ENCODE data around the gene CD164L2.

Gene CD164L2

DNA sequence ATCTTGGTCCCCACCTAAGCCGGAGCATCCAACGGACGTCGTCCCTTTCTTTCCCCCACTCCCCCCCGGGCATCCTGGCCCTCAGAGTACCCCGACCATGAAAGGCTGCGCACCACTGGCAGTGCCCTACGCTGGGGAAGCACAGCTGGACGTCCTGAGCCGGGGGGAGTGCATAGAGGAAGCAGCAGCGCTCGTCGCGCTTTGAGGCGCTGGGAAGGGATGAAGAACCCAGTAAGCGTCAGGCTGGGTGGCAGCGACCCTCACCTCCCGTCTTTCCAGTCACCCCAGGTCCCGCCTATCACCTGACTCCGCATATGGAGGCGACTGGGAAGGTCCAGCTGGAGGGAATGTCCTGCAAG lies 22.1 kb downstream of the CD164L2 start:
- no peak for DNase-seq

DNA sequence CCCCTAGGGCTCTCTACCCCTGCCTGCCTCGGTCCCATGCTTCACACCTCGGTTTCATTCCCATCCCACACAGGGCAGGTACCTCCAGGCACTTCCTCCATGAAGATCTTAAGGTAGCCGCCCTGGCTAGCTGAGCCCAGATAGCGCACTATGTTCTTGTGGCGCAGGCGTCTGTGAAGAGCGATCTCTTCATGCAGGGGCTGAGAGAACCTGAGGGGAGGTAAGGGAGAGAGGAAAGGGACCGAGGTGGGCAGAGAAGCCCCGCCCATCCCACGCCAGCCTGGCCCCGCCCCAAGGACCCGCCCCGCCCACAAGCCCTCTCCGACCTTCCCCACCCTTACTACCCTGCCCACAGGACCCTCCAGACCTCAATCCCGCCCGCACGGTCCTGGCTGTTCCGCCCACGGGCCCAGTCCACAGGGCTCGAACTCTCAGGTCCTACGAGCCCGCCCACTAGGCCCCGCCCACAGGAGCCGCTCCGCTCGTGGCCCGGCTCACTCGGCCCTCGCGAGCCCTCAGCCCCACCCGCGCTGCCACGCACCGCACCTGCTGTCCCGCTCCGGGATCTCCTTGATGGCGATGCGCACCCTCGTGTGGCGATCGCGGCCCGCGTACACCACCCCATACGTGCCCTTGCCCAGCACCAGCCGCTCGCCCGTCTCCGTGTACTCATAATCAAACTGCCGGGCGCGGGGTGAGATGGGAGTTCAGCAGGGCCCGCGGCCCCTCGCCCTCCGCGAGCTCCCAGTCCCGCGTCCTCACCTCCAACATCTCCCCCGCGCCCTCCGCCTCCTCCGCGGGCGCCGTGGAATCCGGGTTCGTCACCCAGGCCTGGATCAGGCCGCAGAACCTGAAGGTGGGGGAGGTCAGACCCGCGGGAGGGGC lies 22.7 kb downstream of the CD164L2 start:
- peak; percentile 51 for DNase-seq

DNA sequence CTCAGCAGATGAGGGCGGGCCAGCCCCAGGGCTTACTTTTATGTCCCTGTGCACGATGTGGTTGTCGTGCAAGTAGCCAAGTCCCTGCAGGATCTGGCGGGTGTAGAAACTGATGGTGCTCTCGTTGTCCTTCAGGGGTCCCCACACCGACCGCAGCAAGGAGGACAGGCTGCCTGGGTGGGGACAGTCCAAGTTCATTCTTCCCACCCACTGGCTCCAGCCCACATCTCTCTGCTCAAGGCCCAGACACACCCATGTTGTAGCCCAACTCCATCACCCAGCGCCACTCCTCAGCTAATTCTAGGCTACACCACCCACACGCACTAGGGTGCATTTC lies 23.3 kb downstream of the CD164L2 start:
- DNase-seq, result no peak

DNA sequence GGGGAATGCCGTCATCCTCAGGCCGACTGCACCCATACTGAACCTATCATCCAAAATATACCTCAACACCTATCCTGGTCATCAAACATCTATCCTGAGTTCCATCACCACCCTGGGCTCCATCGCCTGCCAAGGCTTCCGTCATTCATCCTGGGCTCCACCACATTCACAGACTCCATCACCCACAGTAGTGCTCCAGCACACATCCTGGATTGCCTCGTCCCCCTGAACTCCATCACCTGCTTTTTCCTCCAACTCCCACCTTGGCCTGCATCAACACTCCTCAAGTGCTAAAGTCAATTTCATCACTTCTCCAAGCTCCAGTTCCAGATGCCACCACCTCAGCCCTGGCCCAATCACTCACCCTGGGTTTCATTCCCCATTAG lies 24.2 kb downstream of the CD164L2 start:
- no peak for DNase-seq

DNA sequence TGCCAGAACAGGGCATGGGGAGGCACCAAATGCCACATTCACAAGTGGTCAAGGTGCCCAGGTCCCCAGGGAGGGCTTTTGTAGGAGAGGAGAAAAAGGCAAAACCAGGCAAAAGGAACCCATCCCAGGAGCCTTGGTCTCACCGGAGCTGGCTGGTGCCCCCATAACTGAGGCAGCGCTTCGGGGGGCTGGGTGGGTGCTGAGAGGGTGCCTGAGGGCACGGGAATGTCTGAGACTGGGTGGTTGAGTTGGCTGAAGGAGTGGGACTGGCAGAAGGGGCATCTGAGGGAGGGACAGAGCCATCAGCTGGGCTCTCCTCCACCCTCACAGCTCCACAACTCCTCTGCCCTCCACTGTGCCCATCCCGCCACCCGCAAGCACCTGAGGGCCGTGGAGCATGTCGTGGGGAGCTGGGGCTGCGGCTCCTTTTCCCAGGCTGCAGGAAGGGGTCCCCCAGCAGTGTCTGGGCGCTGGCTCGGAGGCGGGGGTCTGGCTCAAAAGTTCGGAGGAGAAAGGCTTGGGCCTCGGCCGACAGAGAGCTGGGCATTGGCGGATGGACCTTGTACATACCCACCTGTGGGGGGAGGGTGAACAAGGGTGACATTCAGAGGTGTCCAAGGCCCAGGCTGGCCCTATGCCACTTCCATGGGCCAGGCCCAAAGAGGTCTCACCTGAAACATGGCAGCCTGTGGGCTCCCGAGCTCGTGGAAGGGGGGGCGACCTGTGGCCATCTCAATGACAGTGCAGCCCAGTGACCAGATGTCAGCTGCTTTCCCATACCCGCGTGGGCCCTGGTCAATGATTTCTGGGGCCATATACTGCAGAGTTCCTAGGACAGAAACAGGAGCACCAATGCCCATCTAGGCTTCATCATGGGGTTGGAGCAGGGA lies 24.9 kb downstream of the CD164L2 start:
- no peak for DNase-seq

DNA sequence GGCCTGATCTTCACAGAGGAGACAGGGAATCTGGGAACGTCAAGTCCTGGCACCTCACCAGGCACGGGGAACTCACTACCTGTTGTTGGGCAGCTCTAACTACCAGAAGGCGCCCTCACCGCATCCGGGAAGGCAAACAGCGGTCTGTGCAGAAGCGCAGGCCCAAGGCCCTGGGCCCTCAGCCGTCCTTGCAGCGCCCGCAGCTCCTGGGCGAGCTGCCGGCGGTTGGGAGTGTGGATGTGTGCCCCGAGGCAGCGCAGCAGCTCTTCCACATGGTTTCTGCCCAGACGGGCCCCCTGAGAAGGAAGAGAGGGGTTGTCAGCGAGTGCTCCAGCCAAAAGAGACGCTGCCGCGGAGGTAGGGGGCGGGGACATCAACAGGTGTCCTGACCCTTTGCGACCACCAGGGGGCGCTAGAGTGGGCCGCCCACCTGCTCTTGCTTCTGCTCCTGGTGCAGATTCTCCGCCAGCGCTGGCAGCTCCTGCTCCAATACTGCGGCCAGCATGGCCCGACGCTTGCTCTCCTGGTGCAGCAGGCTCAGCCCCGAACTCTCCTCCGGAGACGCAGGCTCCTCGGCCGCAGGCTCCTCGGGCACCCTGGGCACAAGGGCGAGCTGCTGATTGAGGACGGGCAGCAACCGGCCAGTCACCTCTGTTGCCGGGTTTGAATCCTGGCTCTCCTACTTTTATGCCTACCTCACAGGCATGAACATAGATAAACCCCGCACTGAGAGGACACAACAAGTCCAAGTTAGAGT lies 25.7 kb downstream of the CD164L2 start:
- DNase-seq, result peak; percentile 76

DNA sequence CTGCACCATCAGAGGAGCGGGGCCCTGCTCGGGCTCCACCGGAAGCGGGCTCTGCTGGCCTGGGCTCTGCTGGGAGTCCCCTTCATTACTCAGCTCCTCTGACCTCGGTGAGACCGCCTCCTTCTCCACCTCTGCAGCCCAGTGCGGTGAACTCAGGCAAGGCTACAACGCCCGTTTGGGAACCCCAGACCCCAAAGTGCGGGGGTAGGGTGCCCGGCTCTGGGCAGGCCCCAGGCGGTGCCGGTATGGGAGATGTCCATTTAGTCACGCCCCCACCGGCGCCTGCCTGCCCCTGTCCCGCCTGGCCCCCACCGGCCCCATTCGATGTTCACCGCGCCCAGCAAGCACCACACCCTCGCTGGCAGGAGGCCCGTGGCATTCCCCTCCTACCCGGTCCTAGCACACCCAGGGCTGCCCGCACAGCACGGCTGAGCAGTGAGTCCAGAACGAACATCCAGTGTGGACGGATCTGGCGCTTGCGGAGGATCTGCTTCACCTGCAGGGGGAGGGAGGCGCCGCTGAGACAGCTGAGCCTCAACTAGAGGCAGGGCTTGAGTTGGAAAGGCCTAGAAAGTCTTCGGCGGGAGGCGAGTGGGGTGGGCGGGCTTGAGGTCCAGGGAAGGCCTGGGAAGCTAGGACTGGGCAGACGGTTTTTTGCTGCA lies 26.4 kb downstream of the CD164L2 start:
- peak; percentile 47 for DNase-seq

DNA sequence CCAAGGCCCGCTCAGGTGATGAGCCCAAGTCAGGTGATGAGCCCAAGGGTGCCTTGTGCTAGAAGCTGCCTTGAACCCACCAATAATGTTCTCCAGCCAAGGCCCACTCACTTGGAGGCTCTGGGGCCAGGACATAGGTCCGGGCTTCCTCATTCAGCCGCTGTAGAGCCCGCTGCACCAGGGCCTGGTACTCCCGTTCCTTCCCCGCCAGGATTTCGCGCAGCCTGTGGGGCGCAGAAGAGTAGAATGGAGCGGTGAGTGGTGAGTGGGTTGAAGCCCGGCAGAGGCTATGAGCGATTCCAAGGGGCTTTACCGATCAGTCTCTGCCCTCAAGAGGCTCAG lies 26.9 kb downstream of the CD164L2 start:
- no peak for DNase-seq

DNA sequence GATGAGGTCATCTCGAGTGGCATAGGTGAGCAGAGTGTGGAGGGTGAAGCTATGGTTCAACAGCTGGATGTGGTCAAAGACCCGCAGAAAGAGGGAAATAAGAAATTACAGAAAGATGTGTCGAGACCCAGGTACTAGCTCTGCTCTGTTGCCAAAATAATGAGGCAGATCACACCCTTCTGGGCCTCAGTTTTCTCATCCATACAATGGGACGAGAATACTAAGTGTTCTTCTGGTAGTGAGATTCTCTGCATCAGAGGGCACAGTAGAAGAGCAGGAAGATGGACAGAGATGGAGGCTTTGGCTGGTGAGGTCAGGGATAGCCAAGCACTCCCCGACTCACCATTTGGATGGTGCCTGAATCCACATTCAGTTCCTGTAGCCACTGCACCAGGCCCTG lies 27.4 kb downstream of the CD164L2 start:
- DNase-seq, result no peak

DNA sequence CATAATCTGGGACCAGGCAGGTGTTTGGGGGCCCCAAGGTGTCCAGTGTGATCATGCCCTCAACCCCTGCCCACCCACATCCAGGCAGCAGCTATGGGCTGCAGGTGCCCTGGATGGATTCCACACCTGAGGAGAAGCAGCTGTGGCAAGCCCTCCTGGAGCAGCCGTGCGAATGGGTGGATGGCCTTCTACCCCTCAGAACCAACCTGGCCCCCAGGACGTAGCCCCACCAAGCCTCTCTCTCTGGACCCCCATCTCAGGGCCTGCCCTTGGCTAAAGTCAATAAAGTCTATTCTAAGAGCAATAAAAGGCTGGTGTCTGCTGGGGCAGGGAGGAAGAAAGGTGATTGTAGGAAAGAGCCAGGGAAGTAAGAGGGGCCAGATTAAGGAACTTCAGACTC lies 29.5 kb downstream of the CD164L2 start:
- no peak for DNase-seq

DNA sequence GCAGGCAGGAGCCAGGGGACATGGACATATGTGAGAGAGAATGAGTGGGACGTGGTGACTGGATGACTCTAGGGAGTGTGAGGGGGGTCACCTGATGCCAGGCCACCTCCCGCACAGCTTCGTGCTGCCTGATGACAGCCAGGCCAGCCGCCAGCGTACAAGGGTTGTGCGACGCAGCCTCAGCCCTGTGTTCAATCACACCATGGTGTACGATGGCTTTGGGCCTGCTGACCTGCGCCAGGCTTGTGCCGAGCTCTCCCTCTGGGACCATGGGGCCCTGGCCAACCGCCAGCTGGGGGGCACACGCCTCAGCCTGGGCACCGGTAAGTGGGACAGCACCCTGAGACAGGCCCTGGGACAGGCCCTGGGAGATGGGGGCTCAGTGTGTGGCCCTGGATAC lies 30.0 kb downstream of the CD164L2 start:
- DNase-seq, result no peak

DNA sequence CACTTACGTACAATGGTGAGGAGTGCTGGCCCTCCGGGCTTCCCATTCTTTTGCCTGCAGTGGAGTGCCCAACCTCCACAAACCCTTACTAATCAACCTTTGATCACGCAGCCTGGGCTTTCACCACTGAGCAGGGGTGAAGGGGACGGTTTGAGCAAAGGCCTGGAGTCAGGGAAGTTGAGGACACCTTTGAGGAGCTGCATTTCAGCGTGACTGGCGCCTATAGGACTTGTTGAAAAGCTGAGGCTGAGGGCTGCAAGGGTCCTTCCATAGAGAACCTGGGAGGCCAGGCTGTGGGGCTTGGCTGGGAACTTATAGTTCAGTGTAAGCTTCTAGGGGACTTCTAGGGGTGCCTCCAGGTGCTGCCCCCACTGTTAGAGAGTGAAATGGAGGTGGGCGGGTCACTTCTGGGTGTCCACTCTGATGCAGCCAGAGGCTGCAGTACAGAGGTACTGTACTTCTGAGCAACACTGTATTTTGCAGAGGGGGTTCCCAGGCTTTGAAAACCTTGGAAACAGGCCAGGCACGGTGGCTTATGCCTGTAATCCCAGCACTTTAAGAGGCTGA lies 31.5 kb downstream of the CD164L2 start:
- no peak for DNase-seq

DNA sequence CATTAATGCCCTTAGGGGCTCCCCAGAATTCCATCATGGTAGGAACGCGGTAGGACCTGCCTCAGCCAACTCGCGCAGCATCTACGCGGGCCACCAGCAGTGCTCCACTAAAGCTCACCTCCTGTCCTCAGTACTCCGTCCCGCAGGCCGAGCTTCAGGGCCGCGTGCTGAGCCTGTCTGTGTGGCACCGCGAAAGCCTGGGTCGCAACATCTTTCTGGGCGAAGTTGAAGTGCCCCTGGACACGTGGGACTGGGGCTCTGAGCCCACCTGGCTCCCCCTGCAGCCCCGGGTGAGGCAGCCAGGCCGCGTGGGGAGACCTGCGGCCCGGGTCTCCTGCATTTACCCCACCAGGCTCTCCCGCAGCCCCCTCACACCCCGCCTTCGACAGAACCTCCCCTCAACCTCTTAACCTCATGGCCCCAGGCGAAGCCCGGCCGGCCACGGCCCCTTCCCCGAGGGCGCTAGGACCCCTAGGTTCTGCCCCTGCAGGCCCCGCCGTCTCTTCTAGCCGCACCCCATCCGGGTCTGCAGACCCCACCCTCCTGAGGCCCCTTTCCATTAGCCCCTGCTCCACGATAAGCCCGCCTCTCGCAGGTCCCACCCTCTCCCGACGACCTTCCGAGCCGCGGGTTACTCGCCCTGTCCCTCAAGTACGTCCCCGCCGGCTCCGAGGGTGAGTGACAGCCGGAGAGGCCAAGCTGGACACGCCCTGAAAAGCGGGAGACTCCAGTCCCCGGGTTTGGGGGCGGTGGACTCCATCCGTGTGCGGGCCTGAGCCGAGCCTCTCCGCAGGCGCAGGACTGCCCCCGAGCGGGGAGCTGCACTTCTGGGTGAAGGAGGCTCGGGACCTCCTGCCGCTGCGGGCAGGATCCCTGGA lies 32.2 kb downstream of the CD164L2 start:
- DNase-seq, result no peak

DNA sequence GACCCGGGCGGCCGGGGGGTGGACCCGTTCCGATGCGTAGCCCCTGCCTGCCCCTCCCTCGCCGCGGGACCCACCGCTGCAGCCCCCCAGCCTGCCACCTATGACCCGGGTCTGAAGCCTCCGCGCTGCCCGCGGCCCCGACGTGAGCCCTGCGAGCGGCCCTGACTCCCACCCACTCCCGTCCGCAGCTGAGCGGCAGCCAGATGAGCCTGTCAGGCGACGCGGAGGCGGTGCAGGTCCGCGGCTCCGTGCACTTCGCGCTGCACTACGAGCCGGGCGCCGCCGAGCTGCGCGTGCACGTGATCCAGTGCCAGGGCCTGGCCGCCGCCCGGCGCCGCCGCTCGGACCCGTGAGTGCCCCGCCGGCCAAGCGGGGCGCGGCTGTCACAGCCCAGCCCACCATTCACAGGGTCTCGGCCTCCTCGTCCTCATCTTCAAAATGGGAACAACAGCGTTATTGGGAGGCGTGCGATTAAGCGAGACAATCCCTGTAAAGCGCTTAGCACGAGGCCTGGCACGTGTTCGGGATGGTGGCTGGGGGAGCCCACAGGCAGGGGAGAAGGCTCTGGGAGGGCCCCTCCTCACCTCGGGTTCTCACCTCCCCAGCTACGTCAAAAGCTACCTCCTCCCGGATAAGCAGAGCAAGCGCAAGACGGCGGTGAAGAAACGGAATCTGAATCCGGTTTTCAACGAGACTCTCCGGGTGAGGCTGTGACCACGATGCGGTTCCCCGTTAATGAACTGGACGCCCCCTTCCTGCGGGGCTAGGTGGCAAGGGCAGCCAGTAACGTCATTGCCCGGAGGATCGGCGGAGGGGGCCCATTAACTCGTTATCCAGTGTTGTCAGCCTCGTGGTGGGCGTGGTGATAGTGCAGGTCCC lies 33.1 kb downstream of the CD164L2 start:
- no peak for DNase-seq

DNA sequence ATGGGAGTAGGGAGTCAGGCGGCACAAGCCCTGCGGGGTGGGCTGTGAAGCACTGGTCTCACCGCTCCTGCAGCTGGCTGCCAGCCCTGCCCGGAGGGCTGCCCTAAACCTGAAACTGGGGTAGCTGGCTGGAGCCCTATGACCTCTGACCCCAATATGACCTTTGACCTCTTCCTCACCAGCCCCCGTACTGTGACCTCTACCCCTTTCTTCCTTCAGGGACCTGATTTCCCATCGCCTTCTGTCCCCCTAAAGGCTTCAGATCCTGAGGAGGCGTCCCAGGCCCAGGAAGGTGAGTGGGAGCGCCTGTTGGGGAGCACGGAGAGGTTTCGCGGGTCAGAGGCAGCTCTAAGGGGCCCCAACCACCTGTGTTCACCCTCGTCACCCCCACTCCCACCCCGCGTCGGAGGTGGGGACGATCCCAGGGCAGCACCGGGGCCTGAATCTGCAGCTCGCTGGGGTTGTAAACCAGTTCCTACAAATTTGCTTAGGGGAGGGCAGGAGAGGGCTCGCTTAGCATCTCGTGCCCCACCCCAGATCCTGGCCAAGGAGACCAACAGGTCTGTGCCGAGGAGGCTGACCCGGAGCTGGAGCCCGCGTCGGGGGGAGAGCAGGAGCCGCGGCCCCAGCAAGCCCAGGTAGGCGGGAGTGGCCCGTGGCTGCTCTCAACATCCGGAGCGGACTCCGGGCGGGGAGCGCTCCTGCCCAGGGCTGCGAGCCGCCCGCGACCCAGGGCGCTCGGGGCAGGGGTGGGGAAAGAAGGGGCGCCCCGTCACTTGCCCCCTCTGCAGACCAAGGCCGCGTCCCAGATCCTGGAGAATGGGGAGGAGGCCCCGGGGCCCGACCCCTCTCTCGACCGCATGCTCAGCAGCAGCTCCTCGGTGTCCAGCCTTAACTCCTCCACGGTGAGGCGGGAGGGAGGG lies 34.0 kb downstream of the CD164L2 start:
- peak; percentile 34 for DNase-seq

DNA sequence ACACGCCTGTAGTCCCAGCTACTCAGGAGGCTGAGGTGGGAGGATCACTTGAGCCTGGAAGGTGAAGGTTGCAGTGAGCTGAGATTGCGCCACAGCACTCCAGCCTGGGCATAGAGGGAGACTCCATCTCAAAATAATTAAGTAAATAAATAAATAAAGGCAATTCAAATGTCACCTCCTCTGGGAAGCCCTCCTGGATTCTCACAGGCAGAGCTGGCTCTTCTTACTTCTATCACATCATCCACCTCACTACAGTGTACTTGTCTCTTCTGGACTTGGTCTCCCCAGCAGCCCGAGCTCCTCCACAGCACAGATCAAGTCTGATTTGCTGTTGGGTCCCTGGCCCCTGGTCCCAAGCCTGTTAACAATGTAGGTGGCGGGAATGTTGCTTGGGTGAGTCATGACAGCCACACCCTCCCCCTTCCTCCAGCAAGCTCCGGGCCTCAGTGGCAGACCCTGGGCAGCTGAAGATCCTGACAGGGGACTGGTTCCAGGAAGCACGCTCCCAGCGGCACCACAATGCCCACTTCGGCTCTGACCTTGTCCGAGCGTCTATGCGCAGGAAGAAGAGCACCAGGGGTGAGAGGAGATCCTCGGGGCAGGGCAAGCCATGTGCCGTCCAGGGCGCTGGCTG lies 36.0 kb downstream of the CD164L2 start:
- no peak for DNase-seq

DNA sequence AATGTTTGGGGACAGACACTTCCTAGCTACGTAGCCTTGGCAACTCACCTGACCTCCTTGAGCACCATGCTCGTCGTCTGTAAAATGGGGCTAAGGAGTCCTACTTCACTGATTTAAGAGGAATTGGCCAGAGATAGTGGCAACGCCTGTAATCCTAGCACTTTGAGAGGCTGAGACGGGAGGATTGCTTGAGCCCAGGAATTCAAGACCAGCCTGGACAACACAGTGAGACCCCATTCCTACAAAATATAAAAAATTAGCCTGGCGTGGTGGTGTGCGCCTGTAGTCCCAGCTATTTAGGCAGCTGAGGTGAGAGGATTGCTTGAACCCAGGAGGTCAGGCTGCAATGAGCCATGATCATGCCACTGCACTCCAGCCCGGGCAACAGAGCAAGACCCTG lies 36.8 kb downstream of the CD164L2 start:
- DNase-seq, result no peak

DNA sequence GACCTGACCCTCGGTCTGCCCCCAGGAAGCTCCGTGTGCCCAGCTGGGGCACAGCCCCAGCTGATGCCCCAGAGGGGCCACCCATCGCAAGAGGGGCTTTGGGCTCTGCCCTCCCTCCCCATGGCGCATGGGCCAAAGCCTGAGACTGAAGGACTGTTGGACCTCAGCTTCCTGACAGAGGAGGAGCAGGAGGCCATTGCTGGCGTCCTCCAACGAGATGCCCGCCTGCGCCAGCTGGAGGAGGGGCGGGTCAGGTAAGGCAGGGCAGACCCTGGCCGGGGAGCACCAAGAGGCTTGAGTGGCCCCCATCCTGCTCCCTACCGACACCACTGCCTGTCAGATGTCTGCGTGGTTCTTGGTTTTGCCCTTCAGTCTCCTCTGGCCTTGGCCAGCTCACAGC lies 37.9 kb downstream of the CD164L2 start:
- no peak for DNase-seq

DNA sequence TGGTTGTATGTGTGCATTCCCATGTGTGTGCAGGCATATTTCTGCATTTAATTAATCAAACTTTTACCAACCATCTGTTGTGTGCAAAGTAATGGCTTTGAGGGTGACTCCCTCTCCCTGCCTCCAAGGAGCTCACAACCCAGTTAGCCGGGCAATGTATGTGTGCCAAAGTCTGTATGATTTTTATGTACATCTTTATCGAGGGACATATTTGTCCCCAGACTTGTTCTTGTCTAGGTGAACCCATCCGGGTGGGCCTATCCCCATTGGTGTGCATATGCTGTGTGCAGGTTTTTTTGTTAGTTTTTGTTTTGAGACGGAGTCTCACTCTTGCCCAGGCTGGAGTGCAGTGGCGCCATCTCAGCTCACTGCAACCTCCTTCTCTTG lies 39.5 kb downstream of the CD164L2 start:
- no peak for DNase-seq
